Dermis microvascular lymphatic vessel endothelial cell (primary cell): ENCODE measurements around the gene SLC51A. TPM values are rescaled to one million over a fixed set of nuclear protein-coding genes. Genes with fewer than 3 reads are reported as not detected.
A peak's percentile ranks its signal among the peaks of the same experiment; 100 is the strongest.
"Not testable (repeated sequence)": the region's sequence is repeated elsewhere in the genome, so short reads cannot be mapped to it uniquely, and the experiment has no call there.

Experiments
- DNase-seq, 2 donors: peaks; one replicate each; pipeline versions ENCODE4 v3.0.0 to v3.0.0-alpha.2; 2010; ENCODE audit warnings: low read depth in 2 of 2
- total RNA-seq: library from RNA; depleted of rRNA; stranded (reverse); fragments of >200 nt; gene quantifications from 2 replicates; pipeline ENCODE4 v1.2.1, GENCODE V29; 2014

Gene SLC51A
- total RNA-seq, result not detected in 2 replicates

DNA sequence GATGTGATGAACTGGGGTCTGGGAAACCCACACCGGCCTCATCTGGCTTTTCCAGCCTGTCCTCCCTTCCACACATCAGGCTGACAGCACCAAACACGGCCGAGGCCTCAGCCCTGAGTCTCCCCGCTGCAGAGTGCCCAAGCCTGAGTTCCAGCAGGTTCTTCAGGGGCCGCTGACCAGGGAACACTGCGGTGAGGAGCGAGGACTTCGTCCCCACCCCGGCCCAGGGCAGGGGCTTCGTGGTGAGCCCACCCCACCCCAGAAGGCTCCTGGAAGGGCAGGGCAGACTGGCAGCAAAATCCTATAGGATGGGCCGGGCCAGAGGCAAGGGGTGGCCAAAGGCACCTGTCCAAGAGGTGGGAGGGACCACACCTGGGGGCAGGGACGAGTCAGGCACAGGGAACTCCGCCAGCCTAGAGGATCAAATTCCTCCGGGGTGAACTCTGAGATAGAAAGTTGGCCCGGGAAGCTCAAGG, at the start of gene SLC51A:
SLC51A (plus strand) TSS at position 446 of the 476 bp plus-strand sequence. CDS start 179 bp downstream, outside the sequence.
- DNase-seq, result no peak

DNA sequence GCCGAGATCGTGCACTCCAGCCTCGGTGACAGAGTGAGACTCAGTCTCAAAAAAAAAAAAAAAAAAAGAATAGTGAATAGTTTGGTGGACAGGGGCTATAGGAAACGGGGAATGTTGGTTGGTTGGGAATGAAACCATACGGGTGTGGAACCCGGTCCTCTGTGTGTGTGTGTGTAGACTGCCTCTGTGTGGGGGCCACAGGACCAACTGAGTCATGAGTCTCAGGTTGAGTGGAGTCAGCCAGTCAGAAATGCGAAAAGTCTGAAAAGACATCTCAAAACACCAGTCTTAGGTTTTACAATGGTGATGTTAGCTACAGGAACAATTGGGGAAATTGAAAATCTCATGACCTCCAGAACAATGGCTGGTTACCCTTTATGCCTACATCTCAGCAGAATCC, 49.6 kb upstream of the SLC51A start:
- DNase-seq, result no peak

- DNase-seq, result no peak
Observed at GRCh38 chr3:196168808-196169391, 47.4 kb upstream of the SLC51A start.

DNA sequence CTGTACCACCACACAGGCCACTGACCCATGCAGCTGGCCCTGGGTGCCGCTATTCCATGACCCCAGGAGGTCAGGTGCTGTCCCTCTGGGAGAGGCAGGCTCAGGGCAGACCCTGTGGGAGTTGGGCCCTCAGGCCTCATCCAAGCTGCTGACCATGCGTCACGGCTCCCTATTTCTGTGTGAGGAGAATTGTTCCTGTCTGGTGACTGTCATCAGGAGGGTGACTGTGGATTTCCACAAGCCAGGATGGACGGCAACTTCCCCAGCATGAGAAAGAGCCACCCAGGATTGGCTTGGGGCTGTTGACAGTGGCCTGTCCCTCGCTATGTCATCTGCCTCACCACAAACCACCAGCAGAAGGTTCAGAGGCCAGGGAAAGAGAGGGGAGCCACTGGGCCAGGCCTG, 46.5 kb upstream of the SLC51A start:
- DNase-seq, result no peak

GRCh38 chr3:196170296-196170695, 46.0 kb upstream of the SLC51A start:
- not testable (repeated sequence) for DNase-seq

GRCh38 chr3:196174652-196175051, 41.7 kb upstream of the SLC51A start:
- no peak for DNase-seq

DNA sequence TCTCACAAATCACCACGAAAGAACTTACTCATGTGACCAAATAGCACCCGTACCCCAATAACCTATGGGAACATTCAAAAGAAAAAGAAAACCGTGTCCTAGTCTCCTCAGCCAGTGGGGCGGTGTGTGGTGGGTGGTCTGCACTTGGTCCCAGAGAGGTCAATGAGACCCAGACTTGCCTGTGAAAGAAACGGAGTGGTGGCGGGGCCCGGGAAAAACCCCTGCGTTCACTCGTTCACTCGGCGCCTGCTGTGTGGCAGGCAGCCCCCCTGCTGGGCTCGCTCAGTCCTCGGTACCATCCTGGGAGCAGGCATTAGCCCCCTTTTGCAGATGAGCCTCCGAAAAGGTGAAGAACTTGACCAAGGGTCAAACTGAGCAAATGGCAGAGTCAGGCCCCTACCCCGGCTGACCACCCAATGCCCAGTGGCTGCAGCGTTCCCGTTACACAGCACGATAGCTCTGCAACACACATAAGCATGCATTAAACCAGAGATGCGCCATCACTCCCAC, 41.2 kb upstream of the SLC51A start:
- DNase-seq, result no peak

DNA sequence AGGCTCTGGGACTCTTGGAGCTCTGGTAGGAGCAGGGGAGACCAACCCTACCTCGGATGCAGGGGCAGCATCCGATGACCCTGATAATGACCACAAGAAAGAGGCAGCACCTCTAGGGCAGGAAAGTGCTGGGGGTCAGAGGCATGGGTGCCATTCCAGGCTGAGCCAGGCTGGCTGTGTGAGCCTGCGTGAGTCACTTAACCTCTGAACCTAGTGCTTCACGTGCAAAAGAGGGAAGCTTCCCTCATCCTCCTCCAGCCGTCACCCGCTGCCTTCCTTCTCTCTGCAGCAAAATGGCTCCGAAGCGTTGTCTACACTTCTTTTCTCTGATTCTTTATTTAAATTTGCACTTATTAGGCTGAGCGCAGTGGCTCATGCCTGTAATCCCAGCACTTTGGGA, 40.6 kb upstream of the SLC51A start:
- no peak for DNase-seq

- DNase-seq, result no peak
Observed at GRCh38 chr3:196177567-196177966, 38.8 kb upstream of the SLC51A start.

- no peak for DNase-seq
Observed at GRCh38 chr3:196177967-196178366, 38.4 kb upstream of the SLC51A start.

DNA sequence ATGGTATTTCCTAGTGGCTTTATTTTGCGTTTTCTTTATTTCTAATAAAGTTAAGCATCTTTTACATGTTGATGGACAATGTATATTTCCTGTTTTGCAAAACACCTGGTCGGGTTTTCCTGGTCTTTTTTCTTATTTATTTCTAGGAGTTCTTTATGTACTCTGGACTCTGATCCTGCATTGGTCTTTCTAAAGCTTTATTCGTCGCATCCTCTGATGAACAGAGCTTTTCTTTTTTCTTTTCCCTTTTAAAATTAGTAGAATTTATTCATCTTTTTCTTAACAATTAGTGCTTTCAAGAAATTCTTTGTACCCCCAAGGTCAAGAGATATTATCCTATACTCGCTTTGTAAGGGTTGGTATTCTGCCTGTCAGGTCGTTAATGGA, 37.3 kb upstream of the SLC51A start:
- DNase-seq, result no peak

GRCh38 chr3:196179380-196180308, 36.7 kb upstream of the SLC51A start:
- DNase-seq, result peak; percentile 37 to 56

GRCh38 chr3:196180346-196180745, 36.0 kb upstream of the SLC51A start:
- DNase-seq, result no peak

DNA sequence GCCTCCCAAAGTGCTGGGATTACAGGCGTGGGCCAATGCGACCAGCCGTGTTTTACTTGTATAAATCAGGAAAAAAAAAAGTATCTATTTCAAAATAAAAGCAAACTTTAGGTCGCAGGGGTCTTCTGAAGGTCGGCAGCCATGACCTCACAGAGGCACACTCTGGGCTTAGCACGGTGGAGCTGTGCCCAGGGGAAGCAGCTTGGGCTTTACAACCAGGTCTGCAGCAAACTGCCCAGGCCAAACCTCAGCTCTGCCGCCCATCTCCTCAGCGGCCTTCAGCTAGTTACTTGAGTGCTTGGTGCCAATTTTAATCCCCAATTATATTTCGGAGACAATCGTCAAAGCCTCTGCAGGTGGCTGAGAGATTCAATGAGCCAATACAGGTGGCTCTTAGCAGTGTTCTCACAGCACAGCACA, 35.2 kb upstream of the SLC51A start:
- no peak for DNase-seq

GRCh38 chr3:196184169-196184432, 32.2 kb upstream of the SLC51A start:
- not testable (repeated sequence) for DNase-seq

- DNase-seq, result no peak
Observed at GRCh38 chr3:196184881-196185280, 31.5 kb upstream of the SLC51A start.

GRCh38 chr3:196186651-196187573, 29.4 kb upstream of the SLC51A start:
- DNase-seq, result no peak

DNA sequence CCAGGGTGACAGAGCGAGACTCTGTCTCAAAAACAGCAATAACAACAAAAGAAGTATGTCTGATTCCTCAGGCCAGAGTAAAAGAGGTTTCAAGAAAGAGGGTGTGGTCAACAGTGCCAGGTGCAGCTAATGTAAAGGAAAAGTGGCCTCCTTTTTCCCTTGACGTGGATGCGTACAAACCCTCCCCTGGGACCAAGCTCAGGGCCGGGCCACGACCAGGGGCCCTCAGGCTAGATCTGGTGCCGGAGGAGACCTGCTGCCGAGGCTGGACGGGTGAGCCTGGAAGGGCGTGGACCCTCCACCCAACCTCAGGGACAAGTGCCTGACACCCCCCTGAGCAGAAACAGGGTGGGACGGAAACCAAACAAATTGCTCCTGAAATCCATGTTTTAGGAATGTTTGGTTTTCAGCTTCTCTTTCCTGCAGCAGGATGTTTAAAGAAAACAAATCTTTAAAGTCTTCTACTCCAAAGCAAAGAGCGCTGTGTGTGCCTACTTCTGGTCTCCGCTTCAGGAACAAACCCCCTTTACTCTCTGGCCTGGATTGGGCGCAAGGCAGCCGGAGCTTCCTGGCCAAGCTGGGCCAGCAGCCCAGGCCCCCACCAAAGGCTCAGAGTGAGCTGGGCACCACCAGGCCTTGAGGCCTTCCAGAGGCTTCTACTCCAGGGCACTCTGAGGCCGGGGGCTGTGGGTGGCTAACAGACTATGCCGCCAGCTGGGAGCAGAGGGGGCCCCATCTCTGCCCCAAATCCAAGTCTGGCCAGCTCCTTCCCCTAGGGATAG, 26.6 kb upstream of the SLC51A start:
- DNase-seq, result no peak

GRCh38 chr3:196192036-196192523, 24.3 kb upstream of the SLC51A start:
- no peak for DNase-seq

DNA sequence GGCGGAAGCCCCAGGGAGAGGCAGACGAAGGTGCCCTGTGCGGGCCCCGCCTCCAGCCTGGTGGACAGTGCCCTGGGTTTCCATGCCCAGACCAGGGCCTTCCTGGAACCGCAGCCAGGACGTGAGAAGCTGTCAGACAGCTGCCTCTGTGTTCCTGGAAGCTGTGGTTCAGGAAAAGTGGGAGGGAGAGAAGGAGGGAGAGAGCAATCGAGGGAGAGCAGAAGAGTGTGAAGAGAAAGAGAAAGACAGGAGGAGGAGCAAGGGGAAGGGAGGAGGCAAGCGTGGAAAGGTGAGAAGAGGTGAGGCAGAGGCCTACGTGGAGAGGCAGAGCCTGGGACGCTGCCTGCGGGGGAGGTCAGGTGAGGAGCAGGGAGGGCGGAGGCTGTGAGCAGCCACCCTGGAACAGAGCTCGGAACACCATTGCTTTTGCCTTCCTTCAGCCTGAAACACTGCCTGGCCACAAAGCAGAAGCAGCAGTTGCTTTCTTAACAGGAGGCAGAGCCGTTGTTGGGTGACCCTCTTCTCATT, 23.7 kb upstream of the SLC51A start:
- DNase-seq, result no peak
